ENCODE results near the gene MTREX.

Gene MTREX

GRCh38 chr5:55470282-55470681 is 162.5 kb downstream of the MTREX start:
- Histone ChIP-seq H3K27me3 (ENCODE audit: insufficient read depth, low read length) (no peaks in the 10 kb centered on the region), H3K4me3 (ENCODE audit: low read depth, low read length) (no peak overlapping the region), H2AFZ (ENCODE audit: low read length, unreplicated experiment) (no peak overlapping the region), H3K4me1 (ENCODE audit: control insufficient read depth, insufficient read depth, low read length, unreplicated experiment) (no peaks in the 10 kb centered on the region), H3K79me2 (ENCODE audit: control insufficient read depth, insufficient read depth, low read length, unreplicated experiment) (no peaks in the 10 kb centered on the region), H3K27ac (ENCODE audit: low read depth, low read length) (no peak overlapping the region), H3K36me3 (ENCODE audit: insufficient read depth, low read length) (no peaks in the 10 kb centered on the region)

- no peaks in the 10 kb centered on the region for H3K4me1 ChIP-seq (ENCODE audit: control insufficient read depth, insufficient read depth, low read length, unreplicated experiment)
- no peaks in the 10 kb centered on the region for H3K79me2 ChIP-seq (ENCODE audit: control insufficient read depth, insufficient read depth, low read length, unreplicated experiment)
- no peaks in the 10 kb centered on the region for H3K36me3 ChIP-seq (ENCODE audit: insufficient read depth, low read length)
- H2AFZ ChIP-seq (ENCODE audit: low read length, unreplicated experiment) = no peak overlapping the region
- no peak overlapping the region for H3K27ac ChIP-seq (ENCODE audit: low read depth, low read length)
- no peak overlapping the region for H3K4me3 ChIP-seq (ENCODE audit: low read depth, low read length)
- H3K27me3 ChIP-seq (ENCODE audit: insufficient read depth, low read length) = no peaks in the 10 kb centered on the region
Observed at GRCh38 chr5:55471468-55471867, 163.7 kb downstream of the MTREX start.

DNA sequence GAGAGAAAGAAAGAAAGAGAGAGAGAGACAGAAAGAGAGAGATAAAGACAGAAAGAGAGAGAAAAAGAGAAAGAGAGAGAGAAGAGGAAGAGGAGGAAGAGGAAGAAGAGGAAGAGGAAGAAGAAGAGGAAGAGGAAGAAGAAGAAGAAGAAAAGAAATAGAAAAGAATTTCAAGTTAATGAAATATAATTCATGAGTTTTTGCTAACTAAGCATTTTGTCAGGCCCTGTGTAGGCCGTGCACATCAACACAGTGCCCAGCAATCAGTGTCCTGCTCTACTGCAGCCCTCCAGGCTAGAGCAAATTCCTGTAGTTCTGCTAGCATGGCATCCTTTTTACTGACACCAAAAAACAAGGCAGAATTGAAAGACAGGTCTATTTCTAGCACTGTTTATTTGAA is 164.9 kb downstream of the MTREX start:
- Histone ChIP-seq H3K27me3 (ENCODE audit: insufficient read depth, low read length) (no peaks in the 10 kb centered on the region), H3K36me3 (ENCODE audit: insufficient read depth, low read length) (no peaks in the 10 kb centered on the region), H2AFZ (ENCODE audit: low read length, unreplicated experiment) (no peak overlapping the region), H3K27ac (ENCODE audit: low read depth, low read length) (no peak overlapping the region), H3K79me2 (ENCODE audit: control insufficient read depth, insufficient read depth, low read length, unreplicated experiment) (no peaks in the 10 kb centered on the region), H3K4me1 (ENCODE audit: control insufficient read depth, insufficient read depth, low read length, unreplicated experiment) (no peaks in the 10 kb centered on the region), H3K4me3 (ENCODE audit: low read depth, low read length) (no peak overlapping the region)
